Cardiac muscle cell (in vitro differentiated cells and primary cell): ENCODE data around the gene ATP6V0E1. TPM values are rescaled to one million over a fixed set of nuclear protein-coding genes. Genes with fewer than 3 reads are reported as not detected.
A peak's percentile ranks its signal among the peaks of the same experiment; 100 is the strongest.

Experiments
- DNase-seq, 2 donors: peaks; one replicate each; pipeline versions ENCODE4 v3.0.0 to v3.0.0-alpha.2; 2010 to 2017; ENCODE audit warnings: low read depth in 1 of 2, low spot score in 1 of 2
- H3K27ac ChIP-seq: fragments of 200-600 bp; sonication (generic); 2 replicates; pipeline ENCODE4 v1.5.1; 2016
- H3K27me3 ChIP-seq: fragments of 200-600 bp; sonication (generic); 2 replicates; pipeline ENCODE4 v1.6.0; 2016; ENCODE audit warnings: control low read depth
- H3K36me3 ChIP-seq: fragments of 200-600 bp; sonication (generic); 2 replicates; pipeline ENCODE4 v1.5.1; 2016; ENCODE audit warnings: control low read depth
- H3K4me1 ChIP-seq: fragments of 200-600 bp; sonication (generic); 2 replicates; pipeline ENCODE4 v1.8.1; 2017; ENCODE audit warnings: low read depth, mild to moderate bottlenecking, mixed run types
- H3K4me3 ChIP-seq: fragments of 200-600 bp; sonication (generic); 2 replicates; pipeline ENCODE4 v1.5.1; 2016; ENCODE audit warnings: mild to moderate bottlenecking
- H3K9me3 ChIP-seq: fragments of 200-600 bp; sonication (generic); 2 replicates; pipeline ENCODE4 v1.5.1; 2017; ENCODE audit warnings: low read depth, mild to moderate bottlenecking, control low read depth
- CTCF ChIP-seq: IDR thresholded peaks from 2 replicates; pipeline ENCODE4 v1.5.1; 2012; ENCODE audit warnings: low read depth, mild to moderate bottlenecking, low read length
- polyA plus RNA-seq: library from polyadenylated mRNA; unstranded; fragments of >200 nt; fragmentation: Nextera tagmentation; extraction: Ambion mirVana; gene quantifications from 2 replicates; pipeline ENCODE4 v1.2.1, GENCODE V29; 2016
- total RNA-seq: library from RNA; depleted of rRNA; stranded (reverse); fragments of >200 nt; gene quantifications from 2 replicates; pipeline ENCODE4 v1.2.3, GENCODE V29; 2016

The ATP6V0E1 gene
- total and polyA plus RNA-seq, 2 experiments from 2014 or later, result 52.2 to 301 TPM

- no peak for TF ChIP-seq CTCF
- H3K27me3 ChIP-seq, result no peaks in the 10 kb centered on the region
These were observed 28.0 kb downstream of the ATP6V0E1 start for GRCh38 chr5:173011566-173011965.

DNA sequence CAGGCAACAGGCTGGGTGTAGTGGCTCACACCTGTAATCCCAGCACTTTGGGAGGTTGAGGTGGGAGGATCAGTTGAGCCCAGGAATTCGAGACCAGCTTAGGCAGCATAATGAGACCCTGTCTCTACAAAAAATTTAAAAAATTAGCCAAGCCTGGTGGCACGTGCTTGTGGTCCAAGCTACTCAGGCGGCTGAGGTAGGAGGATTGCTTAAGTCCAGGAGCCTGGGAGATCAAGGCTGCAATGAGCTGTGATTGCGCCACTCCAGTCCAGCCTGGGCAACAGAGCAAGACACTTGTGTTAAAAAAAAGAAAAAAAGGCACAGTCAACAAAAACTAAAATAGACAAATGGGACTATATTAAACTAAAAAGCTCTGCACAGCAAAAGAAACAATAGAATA lies 29.3 kb downstream of the ATP6V0E1 start:
- no peak overlapping the region for H3K4me3 ChIP-seq
- H3K27me3 ChIP-seq, result no peaks in the 10 kb centered on the region
- DNase-seq, result peak in 1 of 2 donors; percentile 49
- peaks cover 12% of the 10 kb centered on the region for H3K4me1 ChIP-seq
- no peak for TF ChIP-seq CTCF
- H3K27ac ChIP-seq, result no peak overlapping the region
- no peaks in the 10 kb centered on the region for H3K9me3 ChIP-seq
- no peaks in the 10 kb centered on the region for H3K36me3 ChIP-seq

More at GRCh38 chr5:173011566-173011965, 28.0 kb downstream of the ATP6V0E1 start:
- Histone ChIP-seq H3K27ac (peak overlapping the region; percentile 48), H3K4me1 (peaks cover 8% of the 10 kb centered on the region), H3K36me3 (no peaks in the 10 kb centered on the region), H3K4me3 (no peak overlapping the region), H3K9me3 (no peaks in the 10 kb centered on the region)
- DNase-seq, result no peak

DNA sequence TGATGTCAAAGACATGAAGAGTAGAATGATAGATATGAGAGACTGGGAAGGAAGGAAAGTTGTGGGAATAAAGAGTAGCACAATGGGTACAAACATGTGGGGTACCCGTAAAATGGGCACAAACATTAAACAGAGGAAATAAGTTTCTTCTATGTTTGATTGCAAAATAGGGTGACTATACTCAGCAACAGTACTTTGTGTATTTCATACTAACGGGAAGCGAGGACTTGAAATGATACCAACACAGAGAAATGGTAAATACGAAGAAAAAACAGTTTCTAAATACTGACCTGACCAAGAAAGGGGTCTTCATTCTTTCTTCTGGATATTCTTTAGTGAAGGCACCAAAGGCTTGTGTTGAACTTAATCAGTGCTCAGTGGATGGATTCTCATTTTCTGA lies 31.1 kb downstream of the ATP6V0E1 start:
- peaks cover 14% of the 10 kb centered on the region for H3K4me1 ChIP-seq
- H3K36me3 ChIP-seq, result no peaks in the 10 kb centered on the region
- H3K4me3 ChIP-seq, result no peak overlapping the region
- TF ChIP-seq CTCF, result no peak
- H3K9me3 ChIP-seq, result no peaks in the 10 kb centered on the region
- H3K27ac ChIP-seq, result no peak overlapping the region
- H3K27me3 ChIP-seq, result no peaks in the 10 kb centered on the region
- no peak for DNase-seq

DNA sequence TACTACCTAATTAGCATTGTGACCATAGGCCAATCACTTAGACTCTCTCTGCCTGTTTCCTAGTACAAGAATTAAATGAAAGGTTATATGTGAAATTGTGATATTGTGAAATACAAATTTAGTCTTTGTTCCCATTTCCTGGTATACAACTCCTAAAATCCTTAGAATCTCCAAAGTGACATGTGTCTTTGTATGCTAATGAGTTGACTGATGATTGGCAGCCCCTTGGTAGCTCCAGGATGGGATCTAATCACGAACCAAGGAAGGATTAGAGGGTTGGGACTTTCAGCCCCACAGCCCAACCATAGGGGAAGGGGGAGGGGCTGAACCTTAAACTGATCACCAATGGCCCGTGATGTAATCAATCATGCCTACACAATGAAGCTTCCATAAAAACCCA lies 31.6 kb downstream of the ATP6V0E1 start:
- TF ChIP-seq CTCF, result no peak
- H3K27me3 ChIP-seq, result no peaks in the 10 kb centered on the region
- no peak for DNase-seq
- H3K27ac ChIP-seq, result no peak overlapping the region
- H3K9me3 ChIP-seq, result no peaks in the 10 kb centered on the region
- peaks cover 19% of the 10 kb centered on the region for H3K4me1 ChIP-seq
- H3K36me3 ChIP-seq, result no peaks in the 10 kb centered on the region
- no peak overlapping the region for H3K4me3 ChIP-seq

- DNase-seq, result no peak
- no peaks in the 10 kb centered on the region for H3K27me3 ChIP-seq
- H3K4me3 ChIP-seq, result no peak overlapping the region
- TF ChIP-seq CTCF, result no peak
- H3K36me3 ChIP-seq, result no peaks in the 10 kb centered on the region
- peaks cover 24% of the 10 kb centered on the region for H3K4me1 ChIP-seq
- no peaks in the 10 kb centered on the region for H3K9me3 ChIP-seq
- peak overlapping the region; percentile 80 for H3K27ac ChIP-seq
These were observed 32.3 kb downstream of the ATP6V0E1 start for GRCh38 chr5:173015598-173016455.
